Measurements from ENCODE around the gene CTNNA2. TPM values are rescaled to one million over a fixed set of nuclear protein-coding genes. Genes with fewer than 3 reads are reported as not detected.

Gene CTNNA2
- total and polyA plus RNA-seq, 2 of the 8 experiments (the other 6 are each of a cell fraction or from before 2014, with no cell fraction given): 3.9 to 9.0 TPM

DNA sequence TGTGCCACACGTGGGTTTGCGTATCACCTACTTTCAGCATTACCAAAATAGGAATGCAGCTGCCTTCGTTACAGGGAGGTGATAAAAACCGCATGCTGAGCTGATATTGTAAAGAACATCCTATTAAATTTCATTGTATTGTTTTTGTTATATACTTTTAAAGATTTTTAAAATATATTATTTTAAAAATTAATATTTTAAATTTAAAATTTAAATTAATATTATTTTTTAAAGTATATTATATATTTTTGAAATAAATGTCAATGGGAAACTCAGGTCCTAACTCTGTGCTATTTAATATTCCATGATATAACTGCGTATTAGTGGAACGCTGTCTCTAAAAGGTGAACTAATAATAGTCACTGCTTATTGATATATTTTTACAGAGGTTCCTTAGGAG lies 51.2 kb downstream of the CTNNA2 start (continued):
- TF ChIP-seq, protein P1, sequence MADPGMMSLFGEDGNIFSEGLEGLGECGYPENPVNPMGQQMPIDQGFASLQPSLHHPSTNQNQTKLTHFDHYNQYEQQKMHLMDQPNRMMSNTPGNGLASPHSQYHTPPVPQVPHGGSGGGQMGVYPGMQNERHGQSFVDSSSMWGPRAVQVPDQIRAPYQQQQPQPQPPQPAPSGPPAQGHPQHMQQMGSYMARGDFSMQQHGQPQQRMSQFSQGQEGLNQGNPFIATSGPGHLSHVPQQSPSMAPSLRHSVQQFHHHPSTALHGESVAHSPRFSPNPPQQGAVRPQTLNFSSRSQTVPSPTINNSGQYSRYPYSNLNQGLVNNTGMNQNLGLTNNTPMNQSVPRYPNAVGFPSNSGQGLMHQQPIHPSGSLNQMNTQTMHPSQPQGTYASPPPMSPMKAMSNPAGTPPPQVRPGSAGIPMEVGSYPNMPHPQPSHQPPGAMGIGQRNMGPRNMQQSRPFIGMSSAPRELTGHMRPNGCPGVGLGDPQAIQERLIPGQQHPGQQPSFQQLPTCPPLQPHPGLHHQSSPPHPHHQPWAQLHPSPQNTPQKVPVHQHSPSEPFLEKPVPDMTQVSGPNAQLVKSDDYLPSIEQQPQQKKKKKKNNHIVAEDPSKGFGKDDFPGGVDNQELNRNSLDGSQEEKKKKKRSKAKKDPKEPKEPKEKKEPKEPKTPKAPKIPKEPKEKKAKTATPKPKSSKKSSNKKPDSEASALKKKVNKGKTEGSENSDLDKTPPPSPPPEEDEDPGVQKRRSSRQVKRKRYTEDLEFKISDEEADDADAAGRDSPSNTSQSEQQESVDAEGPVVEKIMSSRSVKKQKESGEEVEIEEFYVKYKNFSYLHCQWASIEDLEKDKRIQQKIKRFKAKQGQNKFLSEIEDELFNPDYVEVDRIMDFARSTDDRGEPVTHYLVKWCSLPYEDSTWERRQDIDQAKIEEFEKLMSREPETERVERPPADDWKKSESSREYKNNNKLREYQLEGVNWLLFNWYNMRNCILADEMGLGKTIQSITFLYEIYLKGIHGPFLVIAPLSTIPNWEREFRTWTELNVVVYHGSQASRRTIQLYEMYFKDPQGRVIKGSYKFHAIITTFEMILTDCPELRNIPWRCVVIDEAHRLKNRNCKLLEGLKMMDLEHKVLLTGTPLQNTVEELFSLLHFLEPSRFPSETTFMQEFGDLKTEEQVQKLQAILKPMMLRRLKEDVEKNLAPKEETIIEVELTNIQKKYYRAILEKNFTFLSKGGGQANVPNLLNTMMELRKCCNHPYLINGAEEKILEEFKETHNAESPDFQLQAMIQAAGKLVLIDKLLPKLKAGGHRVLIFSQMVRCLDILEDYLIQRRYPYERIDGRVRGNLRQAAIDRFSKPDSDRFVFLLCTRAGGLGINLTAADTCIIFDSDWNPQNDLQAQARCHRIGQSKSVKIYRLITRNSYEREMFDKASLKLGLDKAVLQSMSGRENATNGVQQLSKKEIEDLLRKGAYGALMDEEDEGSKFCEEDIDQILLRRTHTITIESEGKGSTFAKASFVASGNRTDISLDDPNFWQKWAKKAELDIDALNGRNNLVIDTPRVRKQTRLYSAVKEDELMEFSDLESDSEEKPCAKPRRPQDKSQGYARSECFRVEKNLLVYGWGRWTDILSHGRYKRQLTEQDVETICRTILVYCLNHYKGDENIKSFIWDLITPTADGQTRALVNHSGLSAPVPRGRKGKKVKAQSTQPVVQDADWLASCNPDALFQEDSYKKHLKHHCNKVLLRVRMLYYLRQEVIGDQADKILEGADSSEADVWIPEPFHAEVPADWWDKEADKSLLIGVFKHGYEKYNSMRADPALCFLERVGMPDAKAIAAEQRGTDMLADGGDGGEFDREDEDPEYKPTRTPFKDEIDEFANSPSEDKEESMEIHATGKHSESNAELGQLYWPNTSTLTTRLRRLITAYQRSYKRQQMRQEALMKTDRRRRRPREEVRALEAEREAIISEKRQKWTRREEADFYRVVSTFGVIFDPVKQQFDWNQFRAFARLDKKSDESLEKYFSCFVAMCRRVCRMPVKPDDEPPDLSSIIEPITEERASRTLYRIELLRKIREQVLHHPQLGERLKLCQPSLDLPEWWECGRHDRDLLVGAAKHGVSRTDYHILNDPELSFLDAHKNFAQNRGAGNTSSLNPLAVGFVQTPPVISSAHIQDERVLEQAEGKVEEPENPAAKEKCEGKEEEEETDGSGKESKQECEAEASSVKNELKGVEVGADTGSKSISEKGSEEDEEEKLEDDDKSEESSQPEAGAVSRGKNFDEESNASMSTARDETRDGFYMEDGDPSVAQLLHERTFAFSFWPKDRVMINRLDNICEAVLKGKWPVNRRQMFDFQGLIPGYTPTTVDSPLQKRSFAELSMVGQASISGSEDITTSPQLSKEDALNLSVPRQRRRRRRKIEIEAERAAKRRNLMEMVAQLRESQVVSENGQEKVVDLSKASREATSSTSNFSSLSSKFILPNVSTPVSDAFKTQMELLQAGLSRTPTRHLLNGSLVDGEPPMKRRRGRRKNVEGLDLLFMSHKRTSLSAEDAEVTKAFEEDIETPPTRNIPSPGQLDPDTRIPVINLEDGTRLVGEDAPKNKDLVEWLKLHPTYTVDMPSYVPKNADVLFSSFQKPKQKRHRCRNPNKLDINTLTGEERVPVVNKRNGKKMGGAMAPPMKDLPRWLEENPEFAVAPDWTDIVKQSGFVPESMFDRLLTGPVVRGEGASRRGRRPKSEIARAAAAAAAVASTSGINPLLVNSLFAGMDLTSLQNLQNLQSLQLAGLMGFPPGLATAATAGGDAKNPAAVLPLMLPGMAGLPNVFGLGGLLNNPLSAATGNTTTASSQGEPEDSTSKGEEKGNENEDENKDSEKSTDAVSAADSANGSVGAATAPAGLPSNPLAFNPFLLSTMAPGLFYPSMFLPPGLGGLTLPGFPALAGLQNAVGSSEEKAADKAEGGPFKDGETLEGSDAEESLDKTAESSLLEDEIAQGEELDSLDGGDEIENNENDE (IDR thresholded peaks at IDR 0.05; ENCODE audit: insufficient replicate concordance, low read length): no peak
- TF ChIP-seq EP300 (IDR thresholded peaks at IDR 0.05; ENCODE audit: borderline replicate concordance in 1 of 2, low read depth in 2 of 2, low read length in 2 of 2): no peak
- no peak for TF ChIP-seq CHD1 (IDR thresholded peaks at IDR 0.05; ENCODE audit: low read depth, low read length)

All from H1 (cell line).